Cardiac muscle cell (in vitro differentiated cells and primary cell): ENCODE measurements around the gene LARP4B. TPM values are rescaled to one million over a fixed set of nuclear protein-coding genes. Genes with fewer than 3 reads are reported as not detected.

Experiments used
- DNase-seq, 2 donors: peaks; one replicate each; pipeline versions ENCODE4 v3.0.0 to v3.0.0-alpha.2; 2010 to 2017; ENCODE audit warnings: low read depth in 1 of 2, low spot score in 1 of 2
- H3K27ac ChIP-seq: fragments of 200-600 bp; sonication (generic); 2 replicates; pipeline ENCODE4 v1.5.1; 2016
- H3K27me3 ChIP-seq: fragments of 200-600 bp; sonication (generic); 2 replicates; pipeline ENCODE4 v1.6.0; 2016; ENCODE audit warnings: control low read depth
- H3K36me3 ChIP-seq: fragments of 200-600 bp; sonication (generic); 2 replicates; pipeline ENCODE4 v1.5.1; 2016; ENCODE audit warnings: control low read depth
- H3K4me1 ChIP-seq: fragments of 200-600 bp; sonication (generic); 2 replicates; pipeline ENCODE4 v1.8.1; 2017; ENCODE audit warnings: low read depth, mild to moderate bottlenecking, mixed run types
- H3K4me3 ChIP-seq: fragments of 200-600 bp; sonication (generic); 2 replicates; pipeline ENCODE4 v1.5.1; 2016; ENCODE audit warnings: mild to moderate bottlenecking
- H3K9me3 ChIP-seq: fragments of 200-600 bp; sonication (generic); 2 replicates; pipeline ENCODE4 v1.5.1; 2017; ENCODE audit warnings: low read depth, mild to moderate bottlenecking, control low read depth
- polyA plus RNA-seq: library from polyadenylated mRNA; unstranded; fragments of >200 nt; fragmentation: Nextera tagmentation; extraction: Ambion mirVana; gene quantifications from 2 replicates; pipeline ENCODE4 v1.2.1, GENCODE V29; 2016
- total RNA-seq: library from RNA; depleted of rRNA; stranded (reverse); fragments of >200 nt; gene quantifications from 2 replicates; pipeline ENCODE4 v1.2.3, GENCODE V29; 2016
- TF ChIP-seq, protein P1 (sequence below): IDR thresholded peaks from 2 replicates; pipeline ENCODE4 v1.5.1; 2012; ENCODE audit warnings: low read depth, mild to moderate bottlenecking, low read length

Gene LARP4B
- total and polyA plus RNA-seq, 2 experiments from 2014 or later = 23.4 to 36.2 TPM

DNA sequence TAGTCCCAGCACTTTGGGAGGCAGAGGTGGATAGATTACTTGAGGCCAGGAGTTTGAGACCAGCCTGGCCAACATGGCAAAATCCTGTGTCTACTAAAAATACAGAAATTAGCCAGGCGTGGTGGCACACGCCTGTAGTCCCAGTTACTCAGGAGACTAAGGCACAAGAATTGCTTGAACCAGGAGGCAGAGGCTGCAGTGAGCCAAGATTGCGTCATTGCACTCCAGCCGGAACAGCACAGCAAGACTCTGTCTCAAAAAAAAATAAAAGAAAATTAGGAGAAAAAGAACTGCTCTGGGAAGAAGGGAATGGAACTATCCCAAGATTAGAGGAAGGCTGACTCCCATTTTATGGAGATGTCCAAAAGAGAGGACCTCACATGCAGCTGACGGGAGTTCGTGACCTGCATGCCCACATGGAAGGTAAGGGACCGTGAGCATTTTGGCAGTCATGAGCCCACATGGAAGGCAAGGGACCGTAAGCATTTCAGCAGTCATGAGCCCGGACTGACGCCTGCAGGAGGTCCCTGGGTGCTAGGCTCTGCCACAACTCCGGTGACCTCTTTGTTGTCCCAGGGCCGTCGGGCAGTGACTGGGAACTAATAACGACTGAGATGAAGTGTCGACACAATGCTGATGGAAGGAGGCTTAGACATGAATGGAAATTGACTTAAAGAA, 38.1 kb upstream of the LARP4B start:
- DNase-seq = no peak
- Histone ChIP-seq H3K9me3 (no peaks in the 10 kb centered on the region), H3K4me3 (no peak overlapping the region), H3K4me1 (peaks cover 11% of the 10 kb centered on the region), H3K36me3 (no peaks in the 10 kb centered on the region), H3K27me3 (no peaks in the 10 kb centered on the region), H3K27ac (no peak overlapping the region)
- TF ChIP-seq, protein P1, sequence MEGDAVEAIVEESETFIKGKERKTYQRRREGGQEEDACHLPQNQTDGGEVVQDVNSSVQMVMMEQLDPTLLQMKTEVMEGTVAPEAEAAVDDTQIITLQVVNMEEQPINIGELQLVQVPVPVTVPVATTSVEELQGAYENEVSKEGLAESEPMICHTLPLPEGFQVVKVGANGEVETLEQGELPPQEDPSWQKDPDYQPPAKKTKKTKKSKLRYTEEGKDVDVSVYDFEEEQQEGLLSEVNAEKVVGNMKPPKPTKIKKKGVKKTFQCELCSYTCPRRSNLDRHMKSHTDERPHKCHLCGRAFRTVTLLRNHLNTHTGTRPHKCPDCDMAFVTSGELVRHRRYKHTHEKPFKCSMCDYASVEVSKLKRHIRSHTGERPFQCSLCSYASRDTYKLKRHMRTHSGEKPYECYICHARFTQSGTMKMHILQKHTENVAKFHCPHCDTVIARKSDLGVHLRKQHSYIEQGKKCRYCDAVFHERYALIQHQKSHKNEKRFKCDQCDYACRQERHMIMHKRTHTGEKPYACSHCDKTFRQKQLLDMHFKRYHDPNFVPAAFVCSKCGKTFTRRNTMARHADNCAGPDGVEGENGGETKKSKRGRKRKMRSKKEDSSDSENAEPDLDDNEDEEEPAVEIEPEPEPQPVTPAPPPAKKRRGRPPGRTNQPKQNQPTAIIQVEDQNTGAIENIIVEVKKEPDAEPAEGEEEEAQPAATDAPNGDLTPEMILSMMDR = no peak

DNA sequence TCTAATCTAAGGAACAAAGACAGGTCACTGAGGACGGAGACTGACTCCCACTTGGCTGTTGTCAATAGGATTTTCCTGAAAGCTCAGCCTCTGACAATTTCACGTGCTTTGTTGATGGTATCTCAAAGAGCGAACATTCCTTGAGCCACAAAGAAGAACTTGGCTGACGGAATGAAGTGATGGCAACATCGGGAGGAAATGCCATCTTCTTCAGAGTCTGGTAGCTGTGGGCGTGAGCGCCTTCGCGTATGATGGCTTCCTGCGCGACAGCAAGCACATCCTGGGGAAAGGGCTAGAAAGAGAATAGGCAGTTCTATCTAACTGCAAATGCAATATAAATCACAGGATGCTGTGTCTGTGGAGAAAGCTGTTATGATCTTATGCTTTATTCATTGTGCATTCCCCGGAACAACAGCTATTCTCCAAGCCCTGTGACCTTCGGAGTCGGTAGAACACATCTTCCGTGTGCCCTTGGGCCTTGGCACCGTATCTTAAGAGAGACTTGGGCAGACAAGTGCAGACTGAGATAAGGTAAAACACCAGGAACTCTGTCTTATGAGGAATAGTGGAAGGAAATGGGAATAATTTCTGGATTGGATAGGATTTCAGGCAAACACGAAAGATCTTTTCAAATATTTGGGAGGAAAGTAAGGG, 37.2 kb upstream of the LARP4B start:
- Histone ChIP-seq H3K4me3 (no peak overlapping the region), H3K9me3 (no peaks in the 10 kb centered on the region), H3K36me3 (no peaks in the 10 kb centered on the region), H3K27ac (no peak overlapping the region), H3K4me1 (peaks cover 11% of the 10 kb centered on the region), H3K27me3 (no peaks in the 10 kb centered on the region)
- DNase-seq = peak in 1 of 2 donors; percentile 32
- TF ChIP-seq, protein P1 = no peak

DNA sequence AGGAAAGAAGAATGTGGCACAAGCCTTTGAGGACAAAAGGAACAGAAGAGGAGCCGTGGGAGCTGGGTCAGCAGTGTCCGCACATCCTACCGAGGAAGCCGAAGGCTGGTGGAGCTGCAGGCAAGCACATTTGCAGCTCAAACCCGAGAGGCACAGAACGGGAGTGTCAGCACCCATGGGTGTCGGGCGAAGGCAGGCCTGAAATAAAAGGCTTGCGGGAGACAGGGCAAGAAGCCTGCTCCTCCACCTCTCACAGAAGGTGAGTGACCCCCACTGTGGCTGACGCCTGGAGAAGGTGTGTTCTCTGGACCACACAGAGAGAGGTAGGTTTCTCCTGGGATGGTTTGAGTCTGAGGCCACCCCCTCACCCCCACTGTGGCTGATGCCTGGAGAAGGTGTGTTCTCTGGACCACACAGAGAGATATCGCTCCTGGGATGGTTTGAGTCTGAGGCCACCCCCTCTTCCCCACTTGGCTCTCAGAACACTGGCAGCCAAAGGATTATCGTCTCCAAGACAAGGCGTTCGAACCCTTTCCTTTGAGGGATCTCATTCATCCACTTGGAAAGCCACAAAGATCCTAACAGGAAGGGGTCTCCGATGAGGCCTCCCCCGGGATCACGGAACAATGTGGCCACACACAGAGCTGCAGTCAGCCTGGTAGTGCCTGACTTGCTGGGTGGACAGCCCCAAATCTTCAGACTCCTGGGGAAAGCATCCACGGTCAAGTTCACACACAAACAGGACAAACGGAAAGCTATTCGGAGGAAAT, 35.1 kb upstream of the LARP4B start:
- Histone ChIP-seq H3K4me1 (peaks cover 11% of the 10 kb centered on the region), H3K9me3 (no peaks in the 10 kb centered on the region), H3K4me3 (no peak overlapping the region), H3K27me3 (no peaks in the 10 kb centered on the region), H3K27ac (no peak overlapping the region), H3K36me3 (no peaks in the 10 kb centered on the region)
- DNase-seq = no peak
- TF ChIP-seq, protein P1 = no peak

DNA sequence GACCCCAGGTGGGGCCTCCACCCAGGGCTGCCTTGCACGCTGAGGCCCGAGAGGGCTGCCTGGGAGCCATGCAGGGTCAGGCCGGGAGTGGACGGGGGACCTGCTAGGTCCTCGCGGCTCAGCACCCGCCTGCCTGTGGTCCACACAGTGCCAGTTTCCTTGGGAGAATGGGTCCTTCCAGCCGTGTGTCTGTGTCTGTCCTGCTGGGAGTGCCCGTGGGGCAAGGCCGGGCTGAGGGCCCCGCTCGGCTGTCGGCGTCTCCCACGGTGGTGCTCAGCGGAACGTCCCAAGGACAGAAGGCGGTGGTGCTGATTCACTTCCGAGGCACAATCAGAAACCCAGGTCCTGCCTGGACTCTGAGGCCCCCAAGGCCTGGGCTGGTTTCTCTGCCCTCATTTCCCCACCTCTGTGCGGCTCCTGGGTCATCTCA, 33.5 kb upstream of the LARP4B start:
- Histone ChIP-seq H3K4me3 (no peak overlapping the region), H3K27me3 (no peaks in the 10 kb centered on the region), H3K4me1 (peaks cover 2% of the 10 kb centered on the region), H3K27ac (no peak overlapping the region), H3K36me3 (no peaks in the 10 kb centered on the region), H3K9me3 (no peaks in the 10 kb centered on the region)
- TF ChIP-seq, protein P1 = no peak
- DNase-seq = no peak

DNA sequence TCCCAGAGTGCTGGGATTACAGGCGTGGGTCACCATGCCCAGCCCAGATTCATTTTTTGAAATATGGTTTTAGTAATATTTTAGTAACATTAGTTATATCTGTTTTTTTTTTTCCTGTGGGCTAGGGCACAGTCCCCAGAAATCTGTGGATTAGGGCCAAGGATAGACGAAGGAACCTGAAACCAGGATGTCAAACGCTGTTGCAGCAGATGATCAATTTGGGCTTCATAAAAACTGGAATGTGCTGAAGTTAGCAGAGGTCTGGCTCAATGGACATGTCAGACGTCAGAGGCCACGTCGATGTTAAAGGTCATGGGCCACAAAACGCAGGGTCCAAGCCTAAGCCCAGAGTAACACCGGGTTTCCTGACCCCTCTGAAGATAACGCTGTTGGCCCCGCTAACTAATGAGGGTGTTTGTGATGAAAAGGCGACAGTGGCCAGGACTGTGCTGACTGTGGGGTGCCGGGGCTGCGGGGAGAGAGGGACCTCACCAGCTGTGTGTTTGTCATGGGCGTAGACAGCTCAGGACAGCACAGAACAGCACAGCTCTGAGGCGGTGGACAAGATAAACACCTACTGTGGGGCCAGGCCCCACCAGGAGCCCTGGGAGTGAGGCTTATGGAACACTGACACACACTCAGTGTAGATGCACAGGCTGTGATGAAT, 32.9 kb upstream of the LARP4B start:
- Histone ChIP-seq H3K4me3 (no peak overlapping the region), H3K27ac (no peak overlapping the region), H3K4me1 (no peaks in the 10 kb centered on the region), H3K9me3 (no peaks in the 10 kb centered on the region), H3K27me3 (no peaks in the 10 kb centered on the region), H3K36me3 (no peaks in the 10 kb centered on the region)
- no peak for DNase-seq
- TF ChIP-seq, protein P1 = no peak
